ENCODE results near the gene ATP6V1G1. TPM values are rescaled to one million over a fixed set of nuclear protein-coding genes. Genes with fewer than 3 reads are reported as not detected.

The ATP6V1G1 gene
- total and polyA plus RNA-seq, 2 experiments from 2014 or later: 166 to 509 TPM

DNA sequence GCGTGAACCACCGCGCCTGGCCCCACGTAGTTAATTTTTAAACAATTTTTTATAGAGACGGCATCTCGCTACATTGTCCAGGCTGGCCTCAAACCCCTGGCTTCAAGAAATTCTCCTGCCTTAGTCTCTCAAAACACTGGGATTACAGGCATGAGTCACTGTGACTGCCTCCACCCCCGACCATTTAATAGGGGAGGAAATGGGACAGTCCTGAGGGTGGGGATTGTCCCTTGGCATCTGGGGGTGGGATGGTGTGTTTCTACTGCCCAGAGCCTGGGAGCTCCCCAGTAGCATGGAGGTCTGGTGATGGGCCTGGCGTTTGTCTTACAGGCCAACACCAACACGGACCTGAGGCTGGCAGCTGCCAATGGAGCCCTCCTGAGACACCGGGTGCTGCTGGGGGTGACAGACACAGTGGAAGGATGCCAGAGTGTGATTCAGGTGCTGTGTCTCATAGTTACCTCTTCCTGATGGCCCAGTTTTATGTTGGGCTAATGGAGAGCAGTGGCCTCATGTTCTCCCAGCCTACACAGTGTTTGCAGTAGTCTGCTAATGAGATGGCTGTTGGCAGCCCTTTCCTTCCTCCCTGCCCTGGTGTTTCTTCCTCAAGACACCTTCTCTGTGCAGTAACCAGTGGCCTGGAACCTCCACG lies 46.0 kb downstream of the ATP6V1G1 start:
- H3K4me3 ChIP-seq: no peak overlapping the region
- no peak overlapping the region for H3K4me3 Mint-ChIP-seq
- H3K9me3 Mint-ChIP-seq: no peaks in the 10 kb centered on the region
- H3K27ac Mint-ChIP-seq: no peak overlapping the region
- no peak overlapping the region for H3K27ac ChIP-seq (ENCODE audit: low read depth)
- no peaks in the 10 kb centered on the region for H3K9me2 ChIP-seq (ENCODE audit: insufficient read depth)
- ATAC-seq (no peak), DNase-seq (ENCODE audit: low spot score) (no peak)
- no peaks in the 10 kb centered on the region for H3F3A ChIP-seq (replicated peaks; ENCODE audit: low read depth)
- H3K4me1 Mint-ChIP-seq: no peaks in the 10 kb centered on the region
- no peaks in the 10 kb centered on the region for H3K27me3 ChIP-seq (ENCODE audit: insufficient read depth)
- H4K20me1 ChIP-seq (replicated peaks; ENCODE audit: insufficient read depth): no peaks in the 10 kb centered on the region
- H2AFZ ChIP-seq: no peak overlapping the region
- peaks cover 44% of the 10 kb centered on the region for H3K36me3 Mint-ChIP-seq (ENCODE audit: low read depth)
- peaks cover 5% of the 10 kb centered on the region for H3K27me3 Mint-ChIP-seq (ENCODE audit: insufficient read depth, low read depth, poor library complexity)
- no peaks in the 10 kb centered on the region for H3K79me2 ChIP-seq (replicated peaks; ENCODE audit: insufficient read depth)
- no peaks in the 10 kb centered on the region; the same call in 1 of the 2 replicates for H3K36me3 ChIP-seq (ENCODE audit: insufficient read depth)
- TF ChIP-seq STAT1 (IDR thresholded peaks at IDR 0.05; ENCODE audit: unreplicated experiment) (no peak), EZH2phosphoT487 (IDR thresholded peaks at IDR 0.05; ENCODE audit: unreplicated experiment) (no peak), ZNF462 (CRISPR knock-in tag; IDR thresholded peaks at IDR 0.05) (no peak), CREB1 (CRISPR knock-in tag; IDR thresholded peaks at IDR 0.05; ENCODE audit: low read depth) (no peak), JUNB (IDR thresholded peaks at IDR 0.05; ENCODE audit: unreplicated experiment) (no peak), NANOG (IDR thresholded peaks at IDR 0.05; ENCODE audit: borderline replicate concordance) (no peak), POLR2AphosphoS5 (IDR thresholded peaks at IDR 0.05; ENCODE audit: low read depth) (no peak), ZNF114 (CRISPR knock-in tag; IDR thresholded peaks at IDR 0.05) (no peak)
- TF ChIP-seq, protein P1, sequence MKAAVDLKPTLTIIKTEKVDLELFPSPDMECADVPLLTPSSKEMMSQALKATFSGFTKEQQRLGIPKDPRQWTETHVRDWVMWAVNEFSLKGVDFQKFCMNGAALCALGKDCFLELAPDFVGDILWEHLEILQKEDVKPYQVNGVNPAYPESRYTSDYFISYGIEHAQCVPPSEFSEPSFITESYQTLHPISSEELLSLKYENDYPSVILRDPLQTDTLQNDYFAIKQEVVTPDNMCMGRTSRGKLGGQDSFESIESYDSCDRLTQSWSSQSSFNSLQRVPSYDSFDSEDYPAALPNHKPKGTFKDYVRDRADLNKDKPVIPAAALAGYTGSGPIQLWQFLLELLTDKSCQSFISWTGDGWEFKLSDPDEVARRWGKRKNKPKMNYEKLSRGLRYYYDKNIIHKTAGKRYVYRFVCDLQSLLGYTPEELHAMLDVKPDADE (IDR thresholded peaks at IDR 0.05): no peak
- H3K4me2 ChIP-seq: no peak overlapping the region
- no peaks in the 10 kb centered on the region for H3K4me1 ChIP-seq (ENCODE audit: insufficient read depth)
